ENCODE data around the gene POLE4. TPM values are rescaled to one million over a fixed set of nuclear protein-coding genes. Genes with fewer than 3 reads are reported as not detected.
A peak's percentile ranks its signal among the peaks of the same experiment; 100 is the strongest.

Gene POLE4
- polyA plus RNA-seq, 3 donors, result 35.0 to 345 (median 304) TPM

GRCh38 chr2:75018162-75018561 is 59.7 kb downstream of the POLE4 start:
- no peaks in the 10 kb centered on the region for H4K20me1 ChIP-seq (ENCODE audit: insufficient read depth, low read length)
- no CpG with 5 or more reads among the region's 2 CpGs for WGBS (ENCODE audit: insufficient coverage)
- TF ChIP-seq, protein P1, sequence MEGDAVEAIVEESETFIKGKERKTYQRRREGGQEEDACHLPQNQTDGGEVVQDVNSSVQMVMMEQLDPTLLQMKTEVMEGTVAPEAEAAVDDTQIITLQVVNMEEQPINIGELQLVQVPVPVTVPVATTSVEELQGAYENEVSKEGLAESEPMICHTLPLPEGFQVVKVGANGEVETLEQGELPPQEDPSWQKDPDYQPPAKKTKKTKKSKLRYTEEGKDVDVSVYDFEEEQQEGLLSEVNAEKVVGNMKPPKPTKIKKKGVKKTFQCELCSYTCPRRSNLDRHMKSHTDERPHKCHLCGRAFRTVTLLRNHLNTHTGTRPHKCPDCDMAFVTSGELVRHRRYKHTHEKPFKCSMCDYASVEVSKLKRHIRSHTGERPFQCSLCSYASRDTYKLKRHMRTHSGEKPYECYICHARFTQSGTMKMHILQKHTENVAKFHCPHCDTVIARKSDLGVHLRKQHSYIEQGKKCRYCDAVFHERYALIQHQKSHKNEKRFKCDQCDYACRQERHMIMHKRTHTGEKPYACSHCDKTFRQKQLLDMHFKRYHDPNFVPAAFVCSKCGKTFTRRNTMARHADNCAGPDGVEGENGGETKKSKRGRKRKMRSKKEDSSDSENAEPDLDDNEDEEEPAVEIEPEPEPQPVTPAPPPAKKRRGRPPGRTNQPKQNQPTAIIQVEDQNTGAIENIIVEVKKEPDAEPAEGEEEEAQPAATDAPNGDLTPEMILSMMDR (IDR thresholded peaks at IDR 0.05), result no peak
- Mint-ChIP-seq H3K4me1 (peaks cover 17% of the 10 kb centered on the region), H3K27ac (peak overlapping the region in 4 of 7 donors; percentile 19 to 82 (median 58)), H3K27me3 (ENCODE audit: low read depth in 3 of 3) (peaks cover 2 to 10% (median 6%) of the 10 kb centered on the region in 3 donors), H3K9me3 (peaks cover 0 to 7% (median 0%) of the 10 kb centered on the region in 7 donors), H3K4me3 (no peak overlapping the region), H3K36me3 (peaks cover 0 to 3% of the 10 kb centered on the region in 2 donors)
- H3K4me2 ChIP-seq (replicated peaks; ENCODE audit: extremely low read depth, low read length, poor library complexity, severe bottlenecking), result peak overlapping the region; percentile 23
- no peak overlapping the region for H3K9ac ChIP-seq (ENCODE audit: insufficient read depth, low read length, poor library complexity, severe bottlenecking)
- no peaks in the 10 kb centered on the region for H3K9me3 ChIP-seq (replicated peaks in 1 of 2; ENCODE audit: control insufficient read depth in 1 of 2, insufficient read depth in 1 of 2, low read length in 2 of 2)
- H2AFZ ChIP-seq (ENCODE audit: insufficient read depth, low read depth, low read length, poor library complexity, severe bottlenecking), result no peak overlapping the region
- intact Hi-C loops (cut with micrococcal nuclease), result no loop called here
- H3K36me3 ChIP-seq (replicated peaks in 1 of 2; ENCODE audit: control insufficient read depth in 1 of 2, insufficient read depth in 2 of 2, low read length in 2 of 2), result no peaks in the 10 kb centered on the region
- H3K27ac ChIP-seq (ENCODE audit: low read depth in 1 of 2, low read length in 2 of 2), result peak overlapping the region in 1 of 2 donors; percentile 17
- H3K27me3 ChIP-seq (ENCODE audit: control insufficient read depth in 2 of 2, insufficient read depth in 2 of 2, low read length in 2 of 2), result no peaks in the 10 kb centered on the region
- peaks cover 14 to 18% of the 10 kb centered on the region in 2 donors for H3K4me1 ChIP-seq (ENCODE audit: control insufficient read depth in 1 of 2, insufficient read depth in 2 of 2, low read length in 2 of 2)
- H3K79me2 ChIP-seq (ENCODE audit: insufficient read depth, low read length), result no peaks in the 10 kb centered on the region
- H3K4me3 ChIP-seq (replicated peaks in 1 of 3; ENCODE audit: low read depth in 2 of 3, low read length in 3 of 3), result peak overlapping the region in 1 of 3 experiments; percentile 13
- peak; percentile 62 to 74 (median 66) for DNase-seq

Other genes with a start within 250 kb of the POLE4 start
- gene HK2, start 124.5 kb upstream of the POLE4 start, polyA plus RNA-seq, result 10 to 100 TPM; 20.3 to 46.7 (median 29.8) TPM
- not detected for gene TACR1, start 240.9 kb downstream of the POLE4 start, polyA plus RNA-seq